Measurements from ENCODE around the gene BID.

- TF ChIP-seq SIN3A (IDR thresholded peaks at IDR 0.05; ENCODE audit: borderline replicate concordance, insufficient read depth, low read length), result no peak
- TF ChIP-seq POLR2AphosphoS5 (IDR thresholded peaks at IDR 0.05; ENCODE audit: low read depth, low read length), result no peak
- no peak for TF ChIP-seq REST (IDR thresholded peaks at IDR 0.05; ENCODE audit: insufficient read depth in 1 of 2, low read depth in 2 of 2, low read length in 2 of 2)
- no peak for TF ChIP-seq TAF1 (IDR thresholded peaks at IDR 0.05; ENCODE audit: borderline replicate concordance, insufficient read depth, low read length)
Measured at GRCh38 chr22:17761138-17761488, 13.2 kb downstream of the BID start.
